WTC11 (cell line): Measurements from ENCODE around the gene CDC42EP2. TPM values are rescaled to one million over a fixed set of nuclear protein-coding genes. Genes with fewer than 3 reads are reported as not detected.

Source experiments
- ATAC-seq: fragments of 200-7000 bp; cut with Tn5 transposase; 2 replicates; pipeline ENCODE4 v1.10.0; 2021; ENCODE audit warnings: mild to moderate bottlenecking, moderate library complexity
- CTCF ChIA-PET: fragments of 300-600 bp; sonication (Branson Sonifier 250); formaldehyde crosslinking; loops from one replicate; lab custom pipeline; 2021; ENCODE audit warnings: antibody characterized with exemption; lab: Charles Lee
- POLR2A ChIA-PET: fragments of 350-600 bp; sonication (Branson Sonifier 250); formaldehyde crosslinking; loops from one replicate; lab custom pipeline; 2021; ENCODE audit warnings: antibody characterized with exemption; lab: Charles Lee
- DNase-seq: peaks from one replicate; pipeline ENCODE4 v3.0.0; 2021; ENCODE audit warnings: low spot score
- H3K27ac Mint-ChIP-seq: 2 replicates; pipeline ENCODE4 v1.8.0; 2021; ENCODE audit warnings: mixed read lengths
- H3K27me3 Mint-ChIP-seq: 2 replicates; pipeline ENCODE4 v1.8.0; 2021; ENCODE audit warnings: low read depth, mild to moderate bottlenecking, moderate library complexity, mixed read lengths
- H3K36me3 Mint-ChIP-seq: 2 replicates; pipeline ENCODE4 v1.8.0; 2021; ENCODE audit warnings: mixed read lengths
- H3K4me1 Mint-ChIP-seq: 2 replicates; pipeline ENCODE4 v1.8.0; 2022; ENCODE audit warnings: mixed read lengths
- H3K4me3 Mint-ChIP-seq: 2 replicates; pipeline ENCODE4 v1.8.0; 2021; ENCODE audit warnings: mild to moderate bottlenecking, moderate library complexity, mixed read lengths
- H3K9me3 Mint-ChIP-seq: 2 replicates; pipeline ENCODE4 v1.8.0; 2021; ENCODE audit warnings: mixed read lengths
- CREB1 ChIP-seq: sonication (generic); formaldehyde crosslinking; IDR thresholded peaks from 2 replicates; pipeline ENCODE4 v1.8.0; 2023; ENCODE audit warnings: mild to moderate bottlenecking, missing genetic modification reagents
- E2F1 ChIP-seq: sonication (generic); formaldehyde crosslinking; IDR thresholded peaks from 2 replicates; pipeline ENCODE4 v1.8.0; 2022; ENCODE audit warnings: mild to moderate bottlenecking, missing genetic modification reagents
- E2F5 ChIP-seq: sonication (generic); formaldehyde crosslinking; IDR thresholded peaks from 2 replicates; pipeline ENCODE4 v1.8.1; 2022; ENCODE audit warnings: mild to moderate bottlenecking, moderate library complexity, missing genetic modification reagents
- ELF4 ChIP-seq: sonication (generic); formaldehyde crosslinking; IDR thresholded peaks from 2 replicates; pipeline ENCODE4 v1.8.1; 2022; ENCODE audit warnings: low read depth, mild to moderate bottlenecking, moderate library complexity, missing genetic modification reagents
- EMX1 ChIP-seq: fragments of 250-450 bp; sonication (Bioruptor Pico); IDR thresholded peaks from 2 replicates; pipeline ENCODE4 v1.8.0; 2021; ENCODE audit warnings: mild to moderate bottlenecking
- ERG ChIP-seq: fragments of 250-450 bp; sonication (Bioruptor Pico); IDR thresholded peaks from 2 replicates; pipeline ENCODE4 v1.8.0; 2021; ENCODE audit warnings: mild to moderate bottlenecking
- ETV6 ChIP-seq: sonication (generic); formaldehyde crosslinking; IDR thresholded peaks from 2 replicates; pipeline ENCODE4 v1.8.1; 2022; ENCODE audit warnings: mild to moderate bottlenecking, missing genetic modification reagents
- GTF2I ChIP-seq: fragments of 250-450 bp; sonication (Bioruptor Pico); conservative IDR thresholded peaks from 2 replicates; pipeline ENCODE4 v1.4.0; 2021; ENCODE audit warnings: mild to moderate bottlenecking
- HMGA2 ChIP-seq: fragments of 250-450 bp; sonication (Bioruptor Pico); IDR thresholded peaks from 2 replicates; pipeline ENCODE4 v1.4.0; 2021; ENCODE audit warnings: mild to moderate bottlenecking, moderate library complexity
- KAT7 ChIP-seq: sonication (generic); formaldehyde crosslinking; IDR thresholded peaks from 2 replicates; pipeline ENCODE4 v1.8.1; 2023; ENCODE audit warnings: missing genetic modification reagents, mild to moderate bottlenecking, borderline replicate concordance
- MAX ChIP-seq: sonication (generic); formaldehyde crosslinking; IDR thresholded peaks from 2 replicates; pipeline ENCODE4 v1.8.0; 2022; ENCODE audit warnings: mild to moderate bottlenecking, missing genetic modification reagents
- MYBL2 ChIP-seq: sonication (generic); formaldehyde crosslinking; IDR thresholded peaks from 2 replicates; pipeline ENCODE4 v1.8.1; 2023; ENCODE audit warnings: mild to moderate bottlenecking, moderate library complexity, missing genetic modification reagents
- NFATC4 ChIP-seq: fragments of 250-450 bp; sonication (Bioruptor Pico); IDR thresholded peaks from 2 replicates; pipeline ENCODE4 v1.9.0; 2021; ENCODE audit warnings: mild to moderate bottlenecking
- NR1H2 ChIP-seq: sonication (generic); formaldehyde crosslinking; IDR thresholded peaks from 2 replicates; pipeline ENCODE4 v1.9.0; 2021; ENCODE audit warnings: mild to moderate bottlenecking, moderate library complexity, missing genetic modification reagents
- PRRX2 ChIP-seq: fragments of 250-450 bp; sonication (Bioruptor Pico); IDR thresholded peaks from 2 replicates; pipeline ENCODE4 v1.8.0; 2021; ENCODE audit warnings: mild to moderate bottlenecking
- TEAD1 ChIP-seq: sonication (generic); formaldehyde crosslinking; IDR thresholded peaks from 2 replicates; pipeline ENCODE4 v1.8.0; 2022; ENCODE audit warnings: mild to moderate bottlenecking, missing genetic modification reagents
- TP53 ChIP-seq: sonication (generic); formaldehyde crosslinking; IDR thresholded peaks from 2 replicates; pipeline ENCODE4 v1.8.1; 2023; ENCODE audit warnings: mild to moderate bottlenecking, missing genetic modification reagents
- ZBTB43 ChIP-seq: sonication (generic); formaldehyde crosslinking; IDR thresholded peaks from 2 replicates; pipeline ENCODE4 v1.8.1; 2023; ENCODE audit warnings: mild to moderate bottlenecking, missing genetic modification reagents
- ZMAT4 ChIP-seq: fragments of 250-450 bp; sonication (Bioruptor Pico); IDR thresholded peaks from 2 replicates; pipeline ENCODE4 v1.9.0; 2021; ENCODE audit warnings: mild to moderate bottlenecking
- ZNF138 ChIP-seq: sonication (generic); formaldehyde crosslinking; conservative IDR thresholded peaks from 2 replicates; pipeline ENCODE4 v1.8.1; 2022; ENCODE audit warnings: mild to moderate bottlenecking, moderate library complexity, missing genetic modification reagents
- ZSCAN18 ChIP-seq: fragments of 250-450 bp; sonication (Bioruptor Pico); IDR thresholded peaks from 2 replicates; pipeline ENCODE4 v2.1.2; 2022; ENCODE audit warnings: mild to moderate bottlenecking, moderate library complexity
- total RNA-seq: library from RNA; stranded (reverse); gene quantifications from 3 replicates; pipeline ENCODE4 v1.2.3, GENCODE V29; 2021

The CDC42EP2 gene
- total RNA-seq, 1 experiment from 2014 or later: 11.0 TPM

- TF ChIP-seq ERG (CRISPR knock-in tag) (no peak), E2F1 (CRISPR knock-in tag) (no peak), GTF2I (CRISPR knock-in tag) (no peak), EMX1 (CRISPR knock-in tag) (no peak)
These were observed 11.1 kb upstream of the CDC42EP2 start (continued) for GRCh38 chr11:65303555-65303954.

- no peak for DNase-seq
- ChIA-PET CTCF (interaction anchor here (3.4 kb wide), 1 partner anchor 11 kb away, joined by 23 read pairs; the partner anchor contains the start of gene CDC42EP2), POLR2A (no interaction called here)
- Mint-ChIP-seq H3K4me3 (no peak overlapping the region), H3K27me3 (peaks cover 21% of the 10 kb centered on the region), H3K9me3 (no peaks in the 10 kb centered on the region), H3K36me3 (peaks cover 12% of the 10 kb centered on the region), H3K27ac (no peak overlapping the region), H3K4me1 (peaks cover 13% of the 10 kb centered on the region)
- no peak for ATAC-seq
- no peak for TF ChIP-seq ERG (CRISPR knock-in tag)
- no peak for TF ChIP-seq CREB1 (CRISPR knock-in tag)
- TF ChIP-seq ETV6 (CRISPR knock-in tag): no peak
- TF ChIP-seq NFATC4 (CRISPR knock-in tag): no peak
- TF ChIP-seq KAT7 (CRISPR knock-in tag): no peak
- TF ChIP-seq TEAD1: no peak
- no peak for TF ChIP-seq PRRX2
- TF ChIP-seq ZBTB43 (CRISPR knock-in tag): no peak
- TF ChIP-seq MAX (CRISPR knock-in tag): no peak
- no peak for TF ChIP-seq ELF4
- no peak for TF ChIP-seq TP53
- TF ChIP-seq ZMAT4 (CRISPR knock-in tag): no peak
- TF ChIP-seq E2F1 (CRISPR knock-in tag): no peak
- TF ChIP-seq, all 79 proteins: peak for 0
These were observed 10.6 kb upstream of the CDC42EP2 start for GRCh38 chr11:65304110-65304509.

- ATAC-seq (no peak), DNase-seq (no peak)
- ChIA-PET CTCF (interaction anchor here (3.4 kb wide), 1 partner anchor 10 kb away, joined by 23 read pairs; the partner anchor contains the start of gene CDC42EP2), POLR2A (no interaction called here)
- H3K4me1 Mint-ChIP-seq: peaks cover 13% of the 10 kb centered on the region
- H3K36me3 Mint-ChIP-seq: peaks cover 12% of the 10 kb centered on the region
- H3K9me3 Mint-ChIP-seq: no peaks in the 10 kb centered on the region
- peaks cover 21% of the 10 kb centered on the region for H3K27me3 Mint-ChIP-seq
- no peak overlapping the region for H3K4me3 Mint-ChIP-seq
- H3K27ac Mint-ChIP-seq: no peak overlapping the region
- TF ChIP-seq ZNF138 (CRISPR knock-in tag) (no peak), E2F5 (CRISPR knock-in tag) (no peak), MYBL2 (CRISPR knock-in tag) (no peak), NR1H2 (CRISPR knock-in tag) (no peak), ZSCAN18 (CRISPR knock-in tag) (no peak), HMGA2 (CRISPR knock-in tag) (no peak), ZBTB43 (CRISPR knock-in tag) (no peak)
These were observed 10.1 kb upstream of the CDC42EP2 start for GRCh38 chr11:65304613-65305012.
